HepG2 (cell line): ENCODE data around the gene UTRN. TPM values are rescaled to one million over a fixed set of nuclear protein-coding genes. Genes with fewer than 3 reads are reported as not detected.

Experiments
- ARID2 ChIP-seq: sonication (generic); formaldehyde crosslinking; IDR thresholded peaks from 2 replicates; pipeline ENCODE4 v1.8.1; 2022; ENCODE audit warnings: mild to moderate bottlenecking, missing genetic modification reagents, borderline replicate concordance
- CAMTA2 ChIP-seq: sonication (generic); formaldehyde crosslinking; IDR thresholded peaks from 2 replicates; pipeline ENCODE4 v1.4.0; 2020; ENCODE audit warnings: mild to moderate bottlenecking, missing genetic modification reagents, borderline replicate concordance
- FIP1L1 ChIP-seq: fragments of 200-400 bp; formaldehyde crosslinking; IDR thresholded peaks from 2 replicates; pipeline ENCODE4 v1.6.1; 2018; ENCODE audit warnings: low read depth, mild to moderate bottlenecking, low read length, moderate library complexity, borderline replicate concordance; ENCODE audit not compliant: insufficient read depth
- MEIS2 ChIP-seq: sonication (generic); formaldehyde crosslinking; IDR thresholded peaks from 2 replicates; pipeline ENCODE4 v1.9.0; 2021; ENCODE audit warnings: mild to moderate bottlenecking, missing genetic modification reagents
- MIXL1 ChIP-seq: IDR thresholded peaks from 2 replicates; pipeline ENCODE4 v1.6.1; 2016
- PLRG1 ChIP-seq: fragments of 450-650 bp; conservative IDR thresholded peaks from 2 replicates; pipeline ENCODE4 v1.6.1; 2016
- ZNF263 ChIP-seq: sonication (generic); formaldehyde crosslinking; IDR thresholded peaks from 2 replicates; pipeline ENCODE4 v1.4.0; 2020; ENCODE audit warnings: missing genetic modification reagents
- ZNF530 ChIP-seq: sonication (generic); formaldehyde crosslinking; IDR thresholded peaks from 2 replicates; pipeline ENCODE4 v1.5.0; 2020; ENCODE audit warnings: low read depth, mild to moderate bottlenecking, missing genetic modification reagents
- polyA plus RNA-seq, 8 experiments: library from polyadenylated mRNA; depleted of rRNA in 3 of 8; stranded (reverse) in 7 of 8; unstranded in 1 of 8; fragments of >200 nt; fragmentation: Illumina TruSeq in 4 of 8; extraction: Trizol in 4 of 8; gene quantifications; 2 replicates each; pipeline versions ENCODE4 v1.2.1 to v1.2.3, GENCODE V29; 2011 to 2016; ENCODE audit warnings: low read depth in 4 of 8, missing spikeins in 1 of 8, mixed read lengths in 1 of 8; ENCODE audit not compliant: insufficient read depth in 1 of 8
- total RNA-seq, 5 experiments: library from RNA; depleted of rRNA; stranded (reverse); fragments of >200 nt; fragmentation: Illumina TruSeq; extraction: Trizol; gene quantifications; 2 replicates each; pipeline ENCODE4 v1.2.3, GENCODE V29; 2016; ENCODE audit warnings: low read depth in 1 of 5
- TF ChIP-seq, protein P1 (sequence below): sonication (generic); formaldehyde crosslinking; IDR thresholded peaks from 2 replicates; pipeline ENCODE4 v1.4.0; 2020; ENCODE audit warnings: missing genetic modification reagents, borderline replicate concordance
- TF ChIP-seq, protein P2 (sequence below): sonication (generic); formaldehyde crosslinking; IDR thresholded peaks from 2 replicates; pipeline ENCODE4 v1.5.1; 2020; ENCODE audit warnings: missing genetic modification reagents, mild to moderate bottlenecking, borderline replicate concordance
- TF ChIP-seq, protein P3 (sequence below): sonication (generic); formaldehyde crosslinking; IDR thresholded peaks from 2 replicates; pipeline ENCODE4 v1.5.1; 2020; ENCODE audit warnings: mild to moderate bottlenecking, missing genetic modification reagents, borderline replicate concordance
- TF ChIP-seq, protein P4 (sequence below): sonication (generic); formaldehyde crosslinking; IDR thresholded peaks from 2 replicates; pipeline ENCODE4 v1.4.0; 2020; ENCODE audit warnings: mild to moderate bottlenecking, missing genetic modification reagents
- TF ChIP-seq, protein P5 (sequence below): sonication (generic); formaldehyde crosslinking; IDR thresholded peaks from 2 replicates; pipeline ENCODE4 v1.4.0; 2020; ENCODE audit warnings: missing genetic modification reagents, borderline replicate concordance
- TF ChIP-seq, protein P6 (sequence below): sonication (generic); formaldehyde crosslinking; IDR thresholded peaks from 2 replicates; pipeline ENCODE4 v1.4.0; 2020; ENCODE audit warnings: missing genetic modification reagents

UTRN gene
- total and polyA plus RNA-seq, 2 of the 13 experiments (the other 11 are each of a cell fraction or from before 2014, with no cell fraction given): 102 to 116 TPM

DNA sequence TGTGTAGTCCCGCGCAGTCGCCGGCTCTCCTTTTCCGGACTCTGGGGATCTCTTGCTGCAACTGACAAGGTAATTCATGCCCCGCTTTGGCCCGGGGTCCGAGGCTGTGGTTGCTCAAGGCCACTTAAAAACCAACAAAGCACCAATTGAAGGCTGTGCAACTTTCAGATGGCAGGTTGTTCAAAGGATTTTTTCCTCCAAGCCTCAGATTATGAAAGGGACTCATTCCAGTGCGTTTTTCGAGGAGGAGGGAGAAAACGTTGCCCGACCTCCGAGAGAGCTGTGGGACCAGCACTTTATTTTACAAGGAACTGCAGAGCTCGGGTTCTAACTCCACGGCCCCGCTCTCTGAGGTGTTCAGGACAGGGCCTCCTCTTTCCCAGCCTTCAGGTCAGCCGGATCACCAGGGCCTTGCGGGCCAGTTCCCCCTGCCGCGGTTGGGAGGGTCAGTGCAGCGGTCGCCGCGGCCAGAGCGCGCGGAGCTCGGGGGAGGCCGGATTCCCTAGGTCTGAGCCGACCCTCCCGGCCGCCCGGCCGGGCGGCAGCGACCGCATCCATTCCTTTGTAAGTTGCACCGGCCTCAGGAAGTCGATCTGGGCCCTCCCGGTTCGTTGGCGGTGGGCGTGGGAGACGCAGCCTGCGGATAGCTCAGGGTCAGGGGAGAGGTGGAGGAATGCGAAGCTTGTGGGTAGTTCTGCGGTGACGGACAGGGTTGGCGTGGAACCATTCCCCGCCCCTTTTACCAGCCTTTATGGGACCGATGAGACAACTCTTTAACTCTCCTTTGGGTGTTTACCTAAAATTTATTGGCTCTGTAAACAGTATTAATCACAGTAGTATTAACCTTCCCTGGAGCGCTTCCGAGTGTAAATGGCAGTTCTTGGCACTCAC is 1.6 kb downstream of the UTRN start (continued):
- TF ChIP-seq, protein P1, sequence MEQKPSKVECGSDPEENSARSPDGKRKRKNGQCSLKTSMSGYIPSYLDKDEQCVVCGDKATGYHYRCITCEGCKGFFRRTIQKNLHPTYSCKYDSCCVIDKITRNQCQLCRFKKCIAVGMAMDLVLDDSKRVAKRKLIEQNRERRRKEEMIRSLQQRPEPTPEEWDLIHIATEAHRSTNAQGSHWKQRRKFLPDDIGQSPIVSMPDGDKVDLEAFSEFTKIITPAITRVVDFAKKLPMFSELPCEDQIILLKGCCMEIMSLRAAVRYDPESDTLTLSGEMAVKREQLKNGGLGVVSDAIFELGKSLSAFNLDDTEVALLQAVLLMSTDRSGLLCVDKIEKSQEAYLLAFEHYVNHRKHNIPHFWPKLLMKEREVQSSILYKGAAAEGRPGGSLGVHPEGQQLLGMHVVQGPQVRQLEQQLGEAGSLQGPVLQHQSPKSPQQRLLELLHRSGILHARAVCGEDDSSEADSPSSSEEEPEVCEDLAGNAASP: no peak
- TF ChIP-seq, protein P2, sequence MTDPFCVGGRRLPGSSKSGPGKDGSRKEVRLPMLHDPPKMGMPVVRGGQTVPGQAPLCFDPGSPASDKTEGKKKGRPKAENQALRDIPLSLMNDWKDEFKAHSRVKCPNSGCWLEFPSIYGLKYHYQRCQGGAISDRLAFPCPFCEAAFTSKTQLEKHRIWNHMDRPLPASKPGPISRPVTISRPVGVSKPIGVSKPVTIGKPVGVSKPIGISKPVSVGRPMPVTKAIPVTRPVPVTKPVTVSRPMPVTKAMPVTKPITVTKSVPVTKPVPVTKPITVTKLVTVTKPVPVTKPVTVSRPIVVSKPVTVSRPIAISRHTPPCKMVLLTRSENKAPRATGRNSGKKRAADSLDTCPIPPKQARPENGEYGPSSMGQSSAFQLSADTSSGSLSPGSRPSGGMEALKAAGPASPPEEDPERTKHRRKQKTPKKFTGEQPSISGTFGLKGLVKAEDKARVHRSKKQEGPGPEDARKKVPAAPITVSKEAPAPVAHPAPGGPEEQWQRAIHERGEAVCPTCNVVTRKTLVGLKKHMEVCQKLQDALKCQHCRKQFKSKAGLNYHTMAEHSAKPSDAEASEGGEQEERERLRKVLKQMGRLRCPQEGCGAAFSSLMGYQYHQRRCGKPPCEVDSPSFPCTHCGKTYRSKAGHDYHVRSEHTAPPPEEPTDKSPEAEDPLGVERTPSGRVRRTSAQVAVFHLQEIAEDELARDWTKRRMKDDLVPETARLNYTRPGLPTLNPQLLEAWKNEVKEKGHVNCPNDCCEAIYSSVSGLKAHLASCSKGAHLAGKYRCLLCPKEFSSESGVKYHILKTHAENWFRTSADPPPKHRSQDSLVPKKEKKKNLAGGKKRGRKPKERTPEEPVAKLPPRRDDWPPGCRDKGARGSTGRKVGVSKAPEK (CRISPR knock-in tag): peak; percentile 75; the same call in 1 of the 2 replicates
- peak; percentile 59; the same call in 1 of the 2 replicates for TF ChIP-seq MEIS2 (CRISPR knock-in tag)
- TF ChIP-seq, protein P3, sequence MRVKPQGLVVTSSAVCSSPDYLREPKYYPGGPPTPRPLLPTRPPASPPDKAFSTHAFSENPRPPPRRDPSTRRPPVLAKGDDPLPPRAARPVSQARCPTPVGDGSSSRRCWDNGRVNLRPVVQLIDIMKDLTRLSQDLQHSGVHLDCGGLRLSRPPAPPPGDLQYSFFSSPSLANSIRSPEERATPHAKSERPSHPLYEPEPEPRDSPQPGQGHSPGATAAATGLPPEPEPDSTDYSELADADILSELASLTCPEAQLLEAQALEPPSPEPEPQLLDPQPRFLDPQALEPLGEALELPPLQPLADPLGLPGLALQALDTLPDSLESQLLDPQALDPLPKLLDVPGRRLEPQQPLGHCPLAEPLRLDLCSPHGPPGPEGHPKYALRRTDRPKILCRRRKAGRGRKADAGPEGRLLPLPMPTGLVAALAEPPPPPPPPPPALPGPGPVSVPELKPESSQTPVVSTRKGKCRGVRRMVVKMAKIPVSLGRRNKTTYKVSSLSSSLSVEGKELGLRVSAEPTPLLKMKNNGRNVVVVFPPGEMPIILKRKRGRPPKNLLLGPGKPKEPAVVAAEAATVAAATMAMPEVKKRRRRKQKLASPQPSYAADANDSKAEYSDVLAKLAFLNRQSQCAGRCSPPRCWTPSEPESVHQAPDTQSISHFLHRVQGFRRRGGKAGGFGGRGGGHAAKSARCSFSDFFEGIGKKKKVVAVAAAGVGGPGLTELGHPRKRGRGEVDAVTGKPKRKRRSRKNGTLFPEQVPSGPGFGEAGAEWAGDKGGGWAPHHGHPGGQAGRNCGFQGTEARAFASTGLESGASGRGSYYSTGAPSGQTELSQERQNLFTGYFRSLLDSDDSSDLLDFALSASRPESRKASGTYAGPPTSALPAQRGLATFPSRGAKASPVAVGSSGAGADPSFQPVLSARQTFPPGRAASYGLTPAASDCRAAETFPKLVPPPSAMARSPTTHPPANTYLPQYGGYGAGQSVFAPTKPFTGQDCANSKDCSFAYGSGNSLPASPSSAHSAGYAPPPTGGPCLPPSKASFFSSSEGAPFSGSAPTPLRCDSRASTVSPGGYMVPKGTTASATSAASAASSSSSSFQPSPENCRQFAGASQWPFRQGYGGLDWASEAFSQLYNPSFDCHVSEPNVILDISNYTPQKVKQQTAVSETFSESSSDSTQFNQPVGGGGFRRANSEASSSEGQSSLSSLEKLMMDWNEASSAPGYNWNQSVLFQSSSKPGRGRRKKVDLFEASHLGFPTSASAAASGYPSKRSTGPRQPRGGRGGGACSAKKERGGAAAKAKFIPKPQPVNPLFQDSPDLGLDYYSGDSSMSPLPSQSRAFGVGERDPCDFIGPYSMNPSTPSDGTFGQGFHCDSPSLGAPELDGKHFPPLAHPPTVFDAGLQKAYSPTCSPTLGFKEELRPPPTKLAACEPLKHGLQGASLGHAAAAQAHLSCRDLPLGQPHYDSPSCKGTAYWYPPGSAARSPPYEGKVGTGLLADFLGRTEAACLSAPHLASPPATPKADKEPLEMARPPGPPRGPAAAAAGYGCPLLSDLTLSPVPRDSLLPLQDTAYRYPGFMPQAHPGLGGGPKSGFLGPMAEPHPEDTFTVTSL (CRISPR knock-in tag): no peak
- TF ChIP-seq ARID2: no peak
- TF ChIP-seq CAMTA2 (CRISPR knock-in tag): no peak
- TF ChIP-seq, protein P4, sequence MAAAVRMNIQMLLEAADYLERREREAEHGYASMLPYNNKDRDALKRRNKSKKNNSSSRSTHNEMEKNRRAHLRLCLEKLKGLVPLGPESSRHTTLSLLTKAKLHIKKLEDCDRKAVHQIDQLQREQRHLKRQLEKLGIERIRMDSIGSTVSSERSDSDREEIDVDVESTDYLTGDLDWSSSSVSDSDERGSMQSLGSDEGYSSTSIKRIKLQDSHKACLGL (CRISPR knock-in tag): peak; percentile 63; the same call in 1 of the 2 replicates
- TF ChIP-seq, protein P5, sequence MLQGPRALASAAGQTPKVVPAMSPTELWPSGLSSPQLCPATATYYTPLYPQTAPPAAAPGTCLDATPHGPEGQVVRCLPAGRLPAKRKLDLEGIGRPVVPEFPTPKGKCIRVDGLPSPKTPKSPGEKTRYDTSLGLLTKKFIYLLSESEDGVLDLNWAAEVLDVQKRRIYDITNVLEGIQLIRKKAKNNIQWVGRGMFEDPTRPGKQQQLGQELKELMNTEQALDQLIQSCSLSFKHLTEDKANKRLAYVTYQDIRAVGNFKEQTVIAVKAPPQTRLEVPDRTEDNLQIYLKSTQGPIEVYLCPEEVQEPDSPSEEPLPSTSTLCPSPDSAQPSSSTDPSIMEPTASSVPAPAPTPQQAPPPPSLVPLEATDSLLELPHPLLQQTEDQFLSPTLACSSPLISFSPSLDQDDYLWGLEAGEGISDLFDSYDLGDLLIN (CRISPR knock-in tag): no peak
- no peak; the same call in 1 of the 2 replicates for TF ChIP-seq ZNF263 (CRISPR knock-in tag)
- no peak for TF ChIP-seq ZNF530 (CRISPR knock-in tag)
- no peak for TF ChIP-seq FIP1L1
- TF ChIP-seq, protein P6, sequence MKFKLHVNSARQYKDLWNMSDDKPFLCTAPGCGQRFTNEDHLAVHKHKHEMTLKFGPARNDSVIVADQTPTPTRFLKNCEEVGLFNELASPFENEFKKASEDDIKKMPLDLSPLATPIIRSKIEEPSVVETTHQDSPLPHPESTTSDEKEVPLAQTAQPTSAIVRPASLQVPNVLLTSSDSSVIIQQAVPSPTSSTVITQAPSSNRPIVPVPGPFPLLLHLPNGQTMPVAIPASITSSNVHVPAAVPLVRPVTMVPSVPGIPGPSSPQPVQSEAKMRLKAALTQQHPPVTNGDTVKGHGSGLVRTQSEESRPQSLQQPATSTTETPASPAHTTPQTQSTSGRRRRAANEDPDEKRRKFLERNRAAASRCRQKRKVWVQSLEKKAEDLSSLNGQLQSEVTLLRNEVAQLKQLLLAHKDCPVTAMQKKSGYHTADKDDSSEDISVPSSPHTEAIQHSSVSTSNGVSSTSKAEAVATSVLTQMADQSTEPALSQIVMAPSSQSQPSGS (CRISPR knock-in tag): peak; percentile 2; the same call in 1 of the 2 replicates
- no peak for TF ChIP-seq MIXL1 (CRISPR knock-in tag)
- TF ChIP-seq PLRG1: no peak
